HG03139 (cell line): ENCODE data around the gene INPP5A.

Experiments used
- ATAC-seq: cut with Tn5 transposase; IDR thresholded peaks from one replicate; pipeline ENCODE4 v1.9.1; 2021; ENCODE audit not compliant: unreplicated experiment

INPP5A gene

GRCh38 chr10:132517951-132518521 is 19.6 kb upstream of the INPP5A start:
- no peak for ATAC-seq

- no peak for ATAC-seq
Observed at GRCh38 chr10:132518572-132519381, 18.8 kb upstream of the INPP5A start.

- no peak for ATAC-seq
Observed at GRCh38 chr10:132519382-132520176, 18.0 kb upstream of the INPP5A start.

GRCh38 chr10:132520177-132520811 is 17.3 kb upstream of the INPP5A start:
- no peak for ATAC-seq

- ATAC-seq, result no peak
Observed at GRCh38 chr10:132521041-132521465, 16.5 kb upstream of the INPP5A start.

GRCh38 chr10:132521466-132522102 is 16.0 kb upstream of the INPP5A start:
- no peak for ATAC-seq

GRCh38 chr10:132522521-132523411 is 14.8 kb upstream of the INPP5A start:
- ATAC-seq, result no peak

- ATAC-seq, result no peak
Observed at GRCh38 chr10:132523561-132524442, 13.8 kb upstream of the INPP5A start.

- ATAC-seq, result no peak
Observed at GRCh38 chr10:132524443-132525285, 12.9 kb upstream of the INPP5A start.

- no peak for ATAC-seq
Observed at GRCh38 chr10:132526676-132527075, 10.9 kb upstream of the INPP5A start.

- no peak for ATAC-seq
Observed at GRCh38 chr10:132527339-132528063, 10.1 kb upstream of the INPP5A start.

- no peak for ATAC-seq
Observed at GRCh38 chr10:132528064-132528691, 9.4 kb upstream of the INPP5A start.

- ATAC-seq, result no peak
Observed at GRCh38 chr10:132532179-132532578, 5.4 kb upstream of the INPP5A start.

- no peak for ATAC-seq
Observed at GRCh38 chr10:132532749-132533560, 4.6 kb upstream of the INPP5A start.

- ATAC-seq, result no peak
Observed at GRCh38 chr10:132533571-132534260, 3.9 kb upstream of the INPP5A start.
